Hematopoietic multipotent progenitor cell treated with erythropoietin and hydrocortisone succinate and interleukin-3 and kit ligand, for 15 days (in vitro differentiated cells): Measurements from ENCODE around the gene EIF4B.

Source experiments
- DNase-seq: peaks from one replicate; pipeline ENCODE4 v3.0.0-alpha.2; 2015; ENCODE audit warnings: low spot score

The EIF4B gene

DNA sequence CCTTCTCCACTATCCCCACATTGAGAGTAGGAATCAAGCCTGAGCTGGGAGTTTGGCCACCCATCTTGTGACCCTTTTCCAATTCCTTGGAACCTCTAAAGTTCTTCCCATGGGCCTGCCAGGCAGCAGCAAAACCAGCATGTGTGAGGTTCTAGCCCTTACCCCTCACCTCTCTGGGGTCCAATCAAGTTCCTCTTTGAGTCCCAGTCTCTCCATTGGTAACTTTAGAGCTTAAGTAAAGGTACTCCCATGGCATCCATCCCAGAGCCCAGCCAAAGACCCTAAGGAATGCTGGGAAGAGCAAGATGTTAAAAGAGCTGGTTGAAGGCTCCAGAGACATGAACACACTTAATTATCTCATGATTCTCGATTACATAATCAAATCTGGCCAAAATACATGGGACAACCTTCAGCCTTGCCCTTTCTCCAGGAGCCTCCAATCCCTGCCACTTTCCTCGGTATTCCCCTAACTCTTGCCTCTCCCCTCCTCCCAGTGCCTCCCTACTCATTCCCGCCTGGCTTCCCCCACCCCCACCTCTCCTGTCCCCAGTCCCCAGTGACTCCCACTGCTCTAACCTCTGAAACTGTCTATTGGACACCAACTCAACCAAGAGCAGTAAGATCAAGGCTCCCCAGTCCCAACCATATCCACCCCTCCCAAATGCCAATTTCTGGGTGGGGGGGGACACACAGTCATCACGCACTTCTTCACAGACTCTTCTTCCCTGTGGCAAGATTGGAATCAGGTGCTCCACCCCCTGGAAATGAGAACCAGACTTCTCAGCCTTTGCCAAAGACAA, 38.8 kb downstream of the EIF4B start:
- DNase-seq: no peak

DNA sequence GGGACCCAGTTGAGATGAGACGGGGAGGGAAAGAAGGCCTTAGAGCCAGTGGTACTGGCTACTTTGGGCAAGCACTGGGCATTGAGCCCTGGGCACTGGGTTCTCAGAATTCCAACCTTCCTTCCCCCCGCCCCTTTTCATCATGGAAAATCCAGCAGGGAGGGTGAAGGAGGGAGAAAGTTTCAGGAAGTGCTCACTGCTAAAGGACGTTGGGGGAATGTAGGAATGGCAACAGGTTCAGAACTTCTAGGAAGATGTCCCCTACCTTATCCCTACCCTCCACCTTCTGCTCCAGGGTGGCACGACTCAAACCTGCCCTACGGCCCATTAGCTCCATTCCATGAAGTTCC, 39.4 kb downstream of the EIF4B start:
- DNase-seq: no peak

DNA sequence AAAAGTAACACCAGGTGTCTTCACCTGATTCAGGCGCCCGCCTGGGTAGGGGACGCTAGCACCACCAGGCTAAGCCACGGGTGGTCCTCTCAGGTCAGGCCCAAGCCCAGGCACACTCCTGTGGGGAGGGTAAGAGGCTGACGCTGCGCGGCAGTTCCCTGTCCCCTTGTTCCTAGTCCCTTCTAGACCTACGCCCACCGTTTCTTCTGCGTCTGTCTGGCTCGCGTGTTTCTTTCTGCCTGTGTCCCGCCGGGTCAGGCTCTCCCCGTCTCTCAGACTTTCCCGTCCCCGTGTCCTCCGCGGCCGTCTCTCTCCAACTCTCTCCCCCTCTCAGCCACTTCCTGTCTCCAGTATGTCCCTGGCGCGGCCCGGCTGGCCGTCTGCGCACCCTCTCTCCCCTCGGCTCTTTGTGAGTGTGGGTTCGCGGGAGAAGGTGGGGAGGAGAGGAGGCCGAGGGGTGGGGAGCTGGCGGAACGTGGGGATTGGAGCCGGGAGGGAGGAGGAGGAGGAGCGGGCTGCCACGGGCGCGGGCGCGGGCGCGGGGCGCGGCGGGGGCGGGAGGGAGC, 40.5 kb downstream of the EIF4B start:
- DNase-seq: no peak

- DNase-seq: peak; percentile 49
These were observed 41.2 kb downstream of the EIF4B start for GRCh38 chr12:53047221-53048032.

- DNase-seq: no peak
These were observed 42.0 kb downstream of the EIF4B start for GRCh38 chr12:53048033-53048779.

- DNase-seq: no peak
These were observed 42.6 kb downstream of the EIF4B start for GRCh38 chr12:53048780-53049401.

GRCh38 chr12:53049571-53050318, 43.5 kb downstream of the EIF4B start, which contains the start of gene TNS2:
Gene TNS2 (plus strand): TSS chr12:53050065. CDS start chr12:53050186, 121 bp downstream.
- DNase-seq: no peak

DNA sequence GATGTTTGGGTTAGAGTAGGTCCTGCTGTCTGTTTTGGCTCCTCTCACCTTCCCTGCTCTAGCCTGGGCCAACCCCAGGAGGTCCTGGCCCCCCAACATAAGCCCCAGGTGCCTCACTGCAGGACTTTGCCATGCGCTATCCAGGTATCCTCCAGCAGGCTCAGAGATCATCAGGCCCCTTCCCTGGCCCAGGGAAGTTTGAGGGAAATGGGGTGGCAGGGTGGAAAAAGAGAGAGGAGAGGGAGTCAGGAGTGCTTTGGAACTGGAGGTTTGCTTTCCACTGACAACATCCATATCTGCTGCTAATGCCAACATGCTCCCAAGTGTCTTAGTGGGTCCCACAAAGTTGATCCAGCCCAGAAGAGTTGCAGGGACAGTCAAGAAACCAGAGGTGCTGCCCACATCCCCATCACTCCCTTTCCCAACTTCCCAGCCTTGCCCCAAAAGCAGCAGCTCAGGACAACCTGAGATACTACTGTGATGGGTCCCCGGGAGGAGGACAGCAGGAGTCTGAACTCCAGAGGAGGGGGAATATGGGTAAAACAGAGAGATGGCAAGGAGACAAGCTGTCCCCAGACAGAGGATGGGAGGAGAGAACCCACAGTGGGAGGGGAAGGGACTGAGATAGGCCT, 44.3 kb downstream of the EIF4B start:
- no peak for DNase-seq

DNA sequence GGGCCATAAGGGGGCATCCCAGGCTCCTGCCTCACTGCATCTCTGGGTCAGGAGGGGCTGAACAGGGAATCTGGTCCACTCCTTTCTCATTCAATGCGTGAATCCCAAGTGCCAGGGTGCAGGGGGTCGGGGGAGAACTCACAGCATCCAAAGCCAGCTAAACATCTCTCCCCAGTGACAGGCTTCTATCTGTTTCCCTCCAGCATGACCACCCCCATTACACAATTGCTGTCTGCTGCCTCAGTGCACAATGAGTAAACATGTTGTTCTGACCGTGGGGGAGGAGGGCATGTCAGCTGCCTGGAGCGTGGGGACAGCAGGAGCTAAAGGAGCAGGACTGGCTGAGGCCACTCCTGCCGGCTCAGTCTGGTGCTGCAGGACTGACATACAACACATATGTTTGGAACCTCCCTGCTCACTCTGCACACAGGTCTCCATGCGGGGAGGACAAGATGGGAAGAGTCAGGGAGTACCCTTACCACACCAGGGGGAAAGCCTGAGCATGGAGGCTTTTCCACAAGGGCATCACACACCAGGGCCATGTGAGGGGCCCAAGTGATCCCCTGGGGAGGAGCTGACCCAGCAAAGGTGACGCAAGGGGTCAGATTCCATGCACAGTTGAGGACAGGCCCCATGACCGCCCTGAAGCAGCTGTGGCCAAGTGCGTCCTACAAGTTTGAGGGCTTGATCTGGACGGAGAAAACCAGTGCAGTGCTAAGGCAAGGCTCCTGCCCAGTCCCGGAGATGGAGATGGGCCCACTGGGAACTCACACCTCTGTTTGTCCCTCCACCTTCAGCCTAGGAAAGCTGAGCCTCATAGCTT, 45.0 kb downstream of the EIF4B start:
- no peak for DNase-seq

DNA sequence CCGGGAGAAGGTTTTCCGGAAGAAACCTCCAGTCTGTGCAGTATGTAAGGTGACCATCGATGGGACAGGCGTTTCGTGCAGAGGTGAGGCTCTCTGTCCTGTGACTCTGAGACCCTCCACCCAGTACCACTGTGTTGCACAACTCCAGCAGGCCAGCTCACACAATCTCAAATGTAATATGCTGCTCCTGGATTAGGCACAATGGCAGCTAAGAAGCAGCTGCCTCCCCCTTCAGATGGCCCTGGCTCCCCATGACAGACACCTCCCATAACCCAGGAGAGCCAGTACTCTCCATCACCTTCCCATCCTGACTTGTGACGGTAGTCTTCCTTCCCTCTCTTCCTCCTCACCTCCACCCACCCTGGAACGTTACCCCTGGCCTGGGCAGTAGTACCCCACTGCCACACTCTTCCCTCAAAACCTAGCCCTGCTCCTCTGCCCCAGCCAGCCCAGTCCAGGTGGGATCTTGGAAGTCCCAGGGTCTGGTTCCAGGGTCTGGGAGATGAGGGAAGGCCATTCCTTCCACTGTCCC, 45.7 kb downstream of the EIF4B start:
- DNase-seq: no peak

DNA sequence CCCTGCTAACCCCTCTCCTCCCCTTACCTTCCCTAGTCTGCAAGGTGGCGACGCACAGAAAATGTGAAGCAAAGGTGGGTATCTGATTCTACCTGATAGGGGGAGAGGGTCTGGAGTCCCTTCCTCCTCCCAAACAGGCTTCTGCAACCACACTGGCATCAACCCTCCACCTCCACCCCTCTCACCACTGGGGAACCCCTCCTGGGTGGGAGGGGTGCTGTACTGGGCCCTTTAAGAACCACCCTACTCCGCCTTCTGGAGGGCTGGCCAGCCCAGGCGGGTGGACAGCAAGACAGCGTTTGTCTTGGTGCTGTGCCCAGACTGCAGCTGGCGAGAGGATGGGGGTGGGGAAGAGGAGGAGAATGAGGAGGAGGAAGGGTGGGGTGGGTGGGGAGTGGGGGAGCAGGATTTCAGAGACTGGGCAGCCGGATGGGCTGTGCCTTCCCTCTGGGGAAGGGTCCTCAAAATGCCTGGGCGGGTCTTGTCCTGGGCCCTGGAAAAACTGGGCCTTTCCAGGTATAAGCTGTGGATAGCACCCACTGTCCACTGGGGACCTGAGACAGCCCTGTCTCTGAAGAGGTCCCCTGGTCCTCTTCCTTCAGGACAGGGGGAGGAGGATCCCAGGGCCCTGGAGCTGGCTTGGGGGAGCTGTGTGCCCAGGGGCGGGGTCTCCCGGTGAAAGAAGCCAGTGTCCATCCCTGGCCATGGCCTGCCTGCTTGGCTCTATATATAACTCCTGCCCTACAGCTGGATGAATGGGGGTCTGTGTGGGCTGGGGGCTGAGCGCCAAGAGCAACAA, 46.4 kb downstream of the EIF4B start:
- no peak for DNase-seq

GRCh38 chr12:53053218-53054111, 47.2 kb downstream of the EIF4B start:
- peak; percentile 54 for DNase-seq

GRCh38 chr12:53054112-53054878, 48.0 kb downstream of the EIF4B start:
- DNase-seq: peak; percentile 94

DNA sequence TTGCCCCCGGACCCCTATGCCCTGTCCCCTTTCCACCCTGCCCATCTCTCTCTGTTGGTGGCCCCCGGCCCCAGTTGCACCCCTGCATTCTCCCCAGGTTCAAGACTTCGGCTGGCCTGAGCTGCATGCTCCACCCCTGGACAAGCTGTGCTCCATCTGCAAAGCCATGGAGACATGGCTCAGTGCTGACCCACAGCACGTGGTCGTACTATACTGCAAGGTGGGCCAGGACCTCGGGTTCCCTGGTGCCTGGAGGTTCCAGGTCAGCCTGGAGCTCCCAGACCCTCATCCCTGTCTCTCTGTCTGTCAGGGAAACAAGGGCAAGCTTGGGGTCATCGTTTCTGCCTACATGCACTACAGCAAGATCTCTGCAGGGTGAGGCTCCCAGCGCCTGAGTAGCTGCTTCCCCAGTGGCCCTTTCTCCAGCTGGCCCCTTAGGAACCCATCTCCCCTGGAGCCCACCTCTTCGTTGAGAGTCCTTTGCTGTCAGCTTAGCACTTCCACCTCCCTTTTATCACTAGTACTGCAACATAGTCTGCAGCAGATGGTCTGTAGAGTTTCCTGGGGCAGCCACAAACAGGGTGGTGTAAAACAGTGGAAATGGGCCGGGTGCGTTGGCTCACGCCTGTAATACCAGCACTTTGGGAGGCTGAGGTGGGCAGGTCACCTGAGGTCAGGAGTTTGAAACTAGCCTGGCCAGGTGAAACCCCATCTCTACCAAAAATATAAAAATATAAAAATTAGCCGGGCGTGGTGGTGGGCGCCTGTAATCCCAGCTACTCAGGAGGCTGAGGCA, 49.4 kb downstream of the EIF4B start:
- no peak for DNase-seq

DNA sequence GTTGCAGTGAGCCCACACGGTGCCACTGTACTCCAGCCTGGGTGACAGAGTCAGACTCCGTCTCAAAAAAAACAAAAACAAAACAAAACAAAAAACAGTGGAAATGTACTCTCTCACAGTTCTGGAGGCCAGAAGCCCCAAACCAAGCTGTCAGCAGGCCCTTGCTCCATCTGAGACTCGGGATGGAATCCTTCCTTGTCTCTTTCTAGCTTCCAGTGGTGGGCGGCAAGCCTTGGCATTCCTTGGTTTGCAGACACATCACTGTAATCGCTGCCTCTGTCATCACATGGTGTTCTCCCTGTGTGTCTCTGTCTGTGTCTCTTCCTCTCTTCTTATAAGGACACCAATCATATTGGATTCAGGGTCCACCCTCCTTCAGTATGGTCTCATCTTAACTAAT, 50.0 kb downstream of the EIF4B start:
- no peak for DNase-seq

DNA sequence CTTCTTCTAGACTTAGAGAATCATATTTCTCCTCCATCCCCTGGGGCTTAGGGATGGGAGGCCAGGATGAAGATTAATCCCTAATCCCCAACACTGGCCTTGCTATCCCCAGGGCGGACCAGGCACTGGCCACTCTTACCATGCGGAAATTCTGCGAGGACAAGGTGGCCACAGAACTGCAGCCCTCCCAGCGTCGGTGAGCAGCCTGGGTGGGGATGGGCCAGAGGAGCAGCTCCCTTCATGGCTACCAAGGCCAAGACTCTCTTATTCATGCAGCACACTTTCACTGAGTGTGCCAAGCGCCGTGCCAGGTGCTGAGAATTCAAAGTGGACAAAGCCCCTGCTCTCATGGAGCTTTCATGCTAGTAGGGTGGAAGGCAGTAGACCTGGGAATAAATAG, 50.6 kb downstream of the EIF4B start:
- no peak for DNase-seq
